Stimulated activated effector memory CD8-positive, alpha-beta T cell treated with anti-CD3 and anti-CD28 coated beads, Interleukin-12 subunit alpha, Interleukin-12 subunit beta, amount 100 ng/mL, for 72 hours (primary cell): ENCODE measurements around the gene CNOT1.

Source experiments
- ATAC-seq: fragments of 150-1000 bp; cut with Tn5 transposase; 2 replicates; pipeline ENCODE4 v1.10.0; 2021
- DNase-seq, 2 donors: peaks; one replicate each; pipeline ENCODE4 v3.0.0; 2021 to 2022; ENCODE audit warnings: low spot score in 2 of 2
- H3K27ac Mint-ChIP-seq: one replicate; pipeline ENCODE4 v1.8.0; 2022; ENCODE audit warnings: mild to moderate bottlenecking, mixed read lengths
- H3K36me3 Mint-ChIP-seq: one replicate; pipeline ENCODE4 v1.8.0; 2022; ENCODE audit warnings: mild to moderate bottlenecking, mixed read lengths
- H3K4me1 Mint-ChIP-seq: one replicate; pipeline ENCODE4 v1.8.0; 2022; ENCODE audit warnings: mixed read lengths
- H3K4me3 Mint-ChIP-seq: one replicate; pipeline ENCODE4 v1.8.0; 2022; ENCODE audit warnings: mild to moderate bottlenecking, mixed read lengths
- H3K9me3 Mint-ChIP-seq: one replicate; pipeline ENCODE4 v1.8.0; 2022; ENCODE audit warnings: mixed read lengths

CNOT1 gene

GRCh38 chr16:58478427-58478826, 151.2 kb downstream of the CNOT1 start:
- Mint-ChIP-seq H3K4me1 (no peaks in the 10 kb centered on the region), H3K27ac (no peak overlapping the region), H3K9me3 (no peaks in the 10 kb centered on the region), H3K36me3 (no peaks in the 10 kb centered on the region), H3K4me3 (no peak overlapping the region)
- no peak for DNase-seq
- no peak for ATAC-seq

GRCh38 chr16:58476791-58477190, 152.8 kb downstream of the CNOT1 start:
- DNase-seq = no peak
- no peak for ATAC-seq
- H3K27ac Mint-ChIP-seq = no peak overlapping the region
- H3K9me3 Mint-ChIP-seq = no peaks in the 10 kb centered on the region
- H3K36me3 Mint-ChIP-seq = no peaks in the 10 kb centered on the region
- no peaks in the 10 kb centered on the region for H3K4me1 Mint-ChIP-seq
- no peak overlapping the region for H3K4me3 Mint-ChIP-seq

DNA sequence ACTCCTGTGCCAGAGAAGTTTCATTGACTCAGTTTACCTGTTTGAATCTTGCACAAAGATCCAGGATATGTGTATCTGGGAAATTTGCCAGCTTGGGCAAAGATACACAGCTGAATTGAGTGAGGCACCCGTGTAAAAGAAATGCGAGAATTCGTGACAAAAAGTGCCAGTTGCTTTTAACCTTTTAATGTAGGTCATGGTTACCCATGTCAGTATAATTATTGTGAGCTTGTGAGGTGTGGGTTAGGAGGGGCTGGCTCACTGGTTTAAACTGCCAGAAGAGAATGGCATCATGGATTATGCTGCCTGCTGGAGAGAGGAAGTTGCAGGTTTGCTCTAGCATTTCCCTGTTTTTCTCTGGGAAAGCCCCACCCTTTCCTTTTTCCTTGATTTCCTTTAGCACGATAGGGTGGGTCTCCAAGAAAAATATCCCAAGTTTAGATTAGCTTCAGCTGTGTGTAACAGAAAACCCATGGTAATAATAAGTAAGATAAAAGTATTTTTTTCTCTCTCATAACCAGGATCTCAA, 154.5 kb downstream of the CNOT1 start:
- H3K4me1 Mint-ChIP-seq = no peaks in the 10 kb centered on the region
- no peaks in the 10 kb centered on the region for H3K36me3 Mint-ChIP-seq
- no peak overlapping the region for H3K27ac Mint-ChIP-seq
- no peak overlapping the region for H3K4me3 Mint-ChIP-seq
- no peaks in the 10 kb centered on the region for H3K9me3 Mint-ChIP-seq
- DNase-seq (no peak), ATAC-seq (no peak)

DNA sequence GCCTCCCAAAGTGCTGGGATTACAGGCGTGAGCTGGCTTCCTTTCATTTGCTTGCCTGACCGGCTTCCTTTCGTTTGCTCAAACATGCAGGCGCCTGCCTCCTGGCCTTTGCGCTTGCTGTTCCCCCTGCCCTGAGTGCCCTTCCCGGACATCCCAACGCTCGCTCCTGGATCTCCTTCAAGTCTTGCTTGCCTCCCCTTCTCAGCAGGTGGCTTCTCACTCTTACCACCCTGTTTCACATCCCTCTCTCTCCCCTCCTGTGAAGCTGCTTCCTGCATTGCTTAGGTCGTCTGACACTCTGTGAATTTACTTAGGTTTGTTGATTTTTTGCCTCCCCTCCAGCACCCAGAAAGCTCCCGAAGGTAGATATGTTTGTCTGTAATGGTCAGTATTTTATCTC, 155.3 kb downstream of the CNOT1 start:
- H3K27ac Mint-ChIP-seq = peak overlapping the region; percentile 12
- no peak for ATAC-seq
- no peak overlapping the region for H3K4me3 Mint-ChIP-seq
- no peak for DNase-seq
- no peaks in the 10 kb centered on the region for H3K4me1 Mint-ChIP-seq
- H3K9me3 Mint-ChIP-seq = no peaks in the 10 kb centered on the region
- no peaks in the 10 kb centered on the region for H3K36me3 Mint-ChIP-seq

- DNase-seq (no peak), ATAC-seq (no peak)
- H3K27ac Mint-ChIP-seq = no peak overlapping the region
- no peak overlapping the region for H3K4me3 Mint-ChIP-seq
- H3K9me3 Mint-ChIP-seq = no peaks in the 10 kb centered on the region
- H3K36me3 Mint-ChIP-seq = no peaks in the 10 kb centered on the region
- H3K4me1 Mint-ChIP-seq = no peaks in the 10 kb centered on the region
Measured at GRCh38 chr16:58472827-58473226, 156.8 kb downstream of the CNOT1 start.

DNA sequence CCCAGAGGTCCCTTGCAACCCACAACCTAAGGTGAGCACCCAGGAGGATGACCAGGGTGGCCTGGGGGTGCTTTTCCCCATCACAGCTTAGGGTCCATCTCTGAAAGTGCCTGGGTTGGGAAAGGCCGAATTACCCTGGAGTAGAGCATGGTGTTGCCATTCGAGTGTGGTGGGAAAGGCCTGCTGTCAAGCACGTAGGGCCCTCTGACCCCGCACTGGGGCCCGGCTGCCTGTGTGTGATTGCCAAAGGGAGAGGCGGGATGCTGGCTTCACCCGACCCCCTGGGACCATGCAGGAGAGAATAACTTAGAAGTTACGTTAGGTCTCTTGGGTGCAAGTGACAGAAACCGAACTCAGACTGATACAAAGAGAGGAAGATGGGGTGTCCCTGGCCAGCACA, 157.4 kb downstream of the CNOT1 start:
- H3K27ac Mint-ChIP-seq = no peak overlapping the region
- H3K4me1 Mint-ChIP-seq = no peaks in the 10 kb centered on the region
- H3K36me3 Mint-ChIP-seq = no peaks in the 10 kb centered on the region
- ATAC-seq (no peak), DNase-seq (no peak)
- no peak overlapping the region for H3K4me3 Mint-ChIP-seq
- H3K9me3 Mint-ChIP-seq = no peaks in the 10 kb centered on the region

- Mint-ChIP-seq H3K36me3 (no peaks in the 10 kb centered on the region), H3K27ac (peak overlapping the region; percentile 29), H3K9me3 (no peaks in the 10 kb centered on the region), H3K4me1 (no peaks in the 10 kb centered on the region), H3K4me3 (no peak overlapping the region)
- DNase-seq (no peak), ATAC-seq (peak; percentile 17)
Measured at GRCh38 chr16:58471209-58471975, 158.2 kb downstream of the CNOT1 start.
